D721Med (cell line): Measurements from ENCODE around the gene DIAPH1.

Experiments
- DNase-seq: peaks from one replicate; pipeline ENCODE4 v3.0.0; 2011; ENCODE audit warnings: low spot score; ENCODE audit not compliant: insufficient read length
- FAIRE-seq: peaks from 2 replicates; lab custom pipeline; 2011; peaks lifted over from hg19 to GRCh38; lab: Jason Lieb, UNC
- CTCF ChIP-seq: IDR thresholded peaks from 2 replicates; pipeline ENCODE4 v1.5.1; 2012; ENCODE audit warnings: mild to moderate bottlenecking, control low read depth; ENCODE audit not compliant: insufficient read depth; ENCODE audit errors: missing control alignments

The DIAPH1 gene

GRCh38 chr5:141574122-141574510 is 44.7 kb downstream of the DIAPH1 start:
- no peak for DNase-seq
- no peak for TF ChIP-seq CTCF
- no peak for FAIRE-seq

- no peak for DNase-seq
- FAIRE-seq, result no peak
- TF ChIP-seq CTCF, result no peak
These were observed 45.2 kb downstream of the DIAPH1 start for GRCh38 chr5:141573489-141574121.

GRCh38 chr5:141570655-141571054 is 48.1 kb downstream of the DIAPH1 start:
- TF ChIP-seq CTCF, result no peak
- FAIRE-seq (no peak), DNase-seq (no peak)

- FAIRE-seq (peak; percentile 53), DNase-seq (no peak)
- peak; percentile 76 for TF ChIP-seq CTCF
These were observed 51.2 kb downstream of the DIAPH1 start for GRCh38 chr5:141567513-141568117.

- FAIRE-seq (no peak), DNase-seq (no peak)
- TF ChIP-seq CTCF, result no peak
These were observed 52.8 kb downstream of the DIAPH1 start for GRCh38 chr5:141565826-141566570.

- peak; percentile 90 for TF ChIP-seq CTCF
- no peak for DNase-seq
- FAIRE-seq, result peak; percentile 99
These were observed 54.5 kb downstream of the DIAPH1 start for GRCh38 chr5:141564216-141564692.
